AG04450 (cell line): ENCODE results near the gene KHDC4. TPM values are rescaled to one million over a fixed set of nuclear protein-coding genes. Genes with fewer than 3 reads are reported as not detected.
A peak's percentile ranks its signal among the peaks of the same experiment; 100 is the strongest.

Experiments
- CTCF ChIA-PET: fragments of 300-600, 350-600 bp; formaldehyde crosslinking; extraction: SDS; loops from one replicate; lab custom pipeline; 2022; ENCODE audit warnings: antibody characterized with exemption, inconsistent platforms; lab: Charles Lee
- POLR2A ChIA-PET: fragments of 350-600 bp; formaldehyde crosslinking; extraction: SDS; loops from one replicate; lab custom pipeline; 2021; ENCODE audit warnings: antibody characterized with exemption, inconsistent platforms; lab: Yijun Ruan, JAX
- DNase-seq: peaks from one replicate; pipeline ENCODE4 v3.0.0-alpha.2; 2011; ENCODE audit warnings: low read depth, low spot score
- H3K27ac ChIP-seq: one replicate; pipeline ENCODE4 v1.5.1; 2012; ENCODE audit warnings: low read depth, low read length, control low read depth
- H3K27me3 ChIP-seq: one replicate; pipeline ENCODE4 v1.6.0; 2012; ENCODE audit warnings: low read length; ENCODE audit not compliant: control insufficient read depth, insufficient read depth
- H3K4me3 ChIP-seq: 2 replicates; pipeline ENCODE4 v1.5.1; 2011; ENCODE audit warnings: mild to moderate bottlenecking, low read depth, low read length, control low read depth
- H3K9me3 ChIP-seq: 2 replicates; pipeline ENCODE4 v1.5.1; 2012; ENCODE audit warnings: low read length; ENCODE audit not compliant: control insufficient read depth, insufficient read depth
- polyA plus RNA-seq: library from polyadenylated mRNA; depleted of rRNA; stranded (reverse); fragments of >200 nt; gene quantifications from 2 replicates; pipeline ENCODE4 v1.2.3, GENCODE V29; 2011
- TF ChIP-seq, protein P1 (sequence below): IDR thresholded peaks from 2 replicates; pipeline ENCODE4 v1.5.1; 2011; ENCODE audit warnings: low read depth, low read length, control low read depth, inconsistent platforms

KHDC4 gene
- polyA plus RNA-seq, 1 experiment = 39.0 TPM

DNA sequence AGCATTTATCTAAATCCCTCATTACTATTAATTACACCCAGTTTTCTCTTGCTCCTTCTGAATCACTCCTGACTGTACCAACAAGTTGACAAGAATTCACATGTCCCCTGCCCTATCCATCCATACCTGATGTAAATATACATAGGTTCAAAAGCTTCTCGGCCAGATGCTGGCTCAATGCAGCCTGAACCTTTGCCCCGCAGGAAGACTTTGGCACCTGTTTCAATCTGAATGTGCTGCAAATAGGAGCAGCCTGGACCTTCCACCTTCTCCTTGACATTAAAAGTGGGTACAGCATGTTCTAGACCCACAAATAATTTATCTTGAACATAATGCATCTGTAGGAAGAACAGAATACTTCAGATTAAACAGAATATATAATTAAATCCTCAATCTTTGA is 8.7 kb downstream of the KHDC4 start:
- TF ChIP-seq, protein P1, sequence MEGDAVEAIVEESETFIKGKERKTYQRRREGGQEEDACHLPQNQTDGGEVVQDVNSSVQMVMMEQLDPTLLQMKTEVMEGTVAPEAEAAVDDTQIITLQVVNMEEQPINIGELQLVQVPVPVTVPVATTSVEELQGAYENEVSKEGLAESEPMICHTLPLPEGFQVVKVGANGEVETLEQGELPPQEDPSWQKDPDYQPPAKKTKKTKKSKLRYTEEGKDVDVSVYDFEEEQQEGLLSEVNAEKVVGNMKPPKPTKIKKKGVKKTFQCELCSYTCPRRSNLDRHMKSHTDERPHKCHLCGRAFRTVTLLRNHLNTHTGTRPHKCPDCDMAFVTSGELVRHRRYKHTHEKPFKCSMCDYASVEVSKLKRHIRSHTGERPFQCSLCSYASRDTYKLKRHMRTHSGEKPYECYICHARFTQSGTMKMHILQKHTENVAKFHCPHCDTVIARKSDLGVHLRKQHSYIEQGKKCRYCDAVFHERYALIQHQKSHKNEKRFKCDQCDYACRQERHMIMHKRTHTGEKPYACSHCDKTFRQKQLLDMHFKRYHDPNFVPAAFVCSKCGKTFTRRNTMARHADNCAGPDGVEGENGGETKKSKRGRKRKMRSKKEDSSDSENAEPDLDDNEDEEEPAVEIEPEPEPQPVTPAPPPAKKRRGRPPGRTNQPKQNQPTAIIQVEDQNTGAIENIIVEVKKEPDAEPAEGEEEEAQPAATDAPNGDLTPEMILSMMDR = no peak
- ChIA-PET CTCF (no interaction called here), POLR2A (interaction anchor here (0.7 kb wide), 1 partner anchor 31 kb away, joined by 4 read pairs; no protein-coding TSS in a partner anchor)
- no peak overlapping the region for H3K4me3 ChIP-seq
- no peaks in the 10 kb centered on the region for H3K27me3 ChIP-seq
- no peaks in the 10 kb centered on the region for H3K9me3 ChIP-seq
- H3K27ac ChIP-seq = no peak overlapping the region
- DNase-seq = no peak

DNA sequence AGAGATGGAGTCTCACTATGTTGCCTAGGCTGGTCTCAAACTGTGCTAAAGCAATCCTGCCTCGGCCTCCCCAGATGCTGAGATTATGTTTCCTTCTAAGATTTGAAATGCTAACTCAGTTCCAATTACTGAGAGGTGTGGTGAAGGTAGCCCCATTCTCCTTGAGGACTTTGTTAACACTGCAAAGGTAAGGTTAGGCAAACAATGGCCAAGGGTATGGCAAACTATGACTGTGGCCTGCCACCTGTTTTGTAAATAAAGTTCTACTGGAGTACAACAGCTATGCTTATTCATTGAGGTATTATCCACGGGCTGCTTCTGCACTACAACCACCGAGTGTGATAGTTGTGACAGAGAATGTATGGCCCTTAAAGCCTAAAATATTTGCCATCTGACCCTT is 13.5 kb downstream of the KHDC4 start:
- CTCF ChIA-PET = no interaction called here
- POLR2A ChIA-PET = no interaction called here
- TF ChIP-seq, protein P1 = no peak
- Histone ChIP-seq H3K27ac (no peak overlapping the region), H3K4me3 (no peak overlapping the region), H3K9me3 (no peaks in the 10 kb centered on the region), H3K27me3 (no peaks in the 10 kb centered on the region)
- DNase-seq = no peak

DNA sequence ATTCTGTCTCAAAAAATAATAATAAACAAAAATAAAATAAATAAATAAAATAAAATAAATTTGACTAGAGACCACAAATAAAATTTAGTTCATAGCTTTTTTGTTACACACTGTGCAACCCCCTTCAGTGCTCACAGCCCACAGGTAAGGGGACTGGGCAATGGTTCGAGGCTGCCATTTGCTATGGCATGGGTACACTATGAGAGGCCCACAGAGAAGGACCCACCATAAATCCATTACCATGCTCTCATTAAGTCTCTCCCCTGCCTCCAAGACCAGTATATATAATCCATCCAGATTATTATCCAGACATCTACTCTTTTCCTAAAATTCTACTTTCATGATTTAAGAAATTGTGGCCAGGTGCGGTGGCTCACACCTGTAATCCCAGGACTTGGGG is 14.4 kb downstream of the KHDC4 start:
- Histone ChIP-seq H3K9me3 (no peaks in the 10 kb centered on the region), H3K27ac (no peak overlapping the region), H3K27me3 (no peaks in the 10 kb centered on the region), H3K4me3 (no peak overlapping the region)
- ChIA-PET POLR2A (no interaction called here), CTCF (no interaction called here)
- TF ChIP-seq, protein P1 = no peak
- DNase-seq = no peak

DNA sequence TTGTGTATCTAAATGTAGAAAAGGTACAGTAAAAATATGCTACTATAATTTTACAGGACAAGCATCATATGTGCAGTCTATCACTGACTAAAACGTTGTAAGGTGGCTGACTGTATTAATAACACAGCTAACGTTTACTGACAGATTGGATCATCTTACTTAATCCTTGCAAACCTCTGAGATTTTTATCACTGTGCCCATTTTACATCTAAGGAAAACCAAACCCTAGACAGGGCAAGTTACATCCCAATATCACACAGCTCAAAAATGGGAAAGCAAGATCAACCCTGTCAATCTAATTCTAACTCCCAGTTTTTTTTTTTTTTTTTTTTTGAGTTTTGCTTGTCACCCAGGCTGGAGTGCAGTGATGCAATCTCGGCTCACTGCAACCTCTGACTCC is 15.6 kb downstream of the KHDC4 start:
- Histone ChIP-seq H3K4me3 (no peak overlapping the region), H3K27ac (no peak overlapping the region), H3K27me3 (no peaks in the 10 kb centered on the region), H3K9me3 (no peaks in the 10 kb centered on the region)
- DNase-seq = no peak
- ChIA-PET CTCF (interaction anchor here (0.6 kb wide), 1 partner anchor 15 kb away, joined by 6 read pairs; no protein-coding TSS in a partner anchor), POLR2A (interaction anchor here (0.7 kb wide), 1 partner anchor 9 kb away, joined by 7 read pairs; no protein-coding TSS in a partner anchor)
- TF ChIP-seq, protein P1 = no peak

DNA sequence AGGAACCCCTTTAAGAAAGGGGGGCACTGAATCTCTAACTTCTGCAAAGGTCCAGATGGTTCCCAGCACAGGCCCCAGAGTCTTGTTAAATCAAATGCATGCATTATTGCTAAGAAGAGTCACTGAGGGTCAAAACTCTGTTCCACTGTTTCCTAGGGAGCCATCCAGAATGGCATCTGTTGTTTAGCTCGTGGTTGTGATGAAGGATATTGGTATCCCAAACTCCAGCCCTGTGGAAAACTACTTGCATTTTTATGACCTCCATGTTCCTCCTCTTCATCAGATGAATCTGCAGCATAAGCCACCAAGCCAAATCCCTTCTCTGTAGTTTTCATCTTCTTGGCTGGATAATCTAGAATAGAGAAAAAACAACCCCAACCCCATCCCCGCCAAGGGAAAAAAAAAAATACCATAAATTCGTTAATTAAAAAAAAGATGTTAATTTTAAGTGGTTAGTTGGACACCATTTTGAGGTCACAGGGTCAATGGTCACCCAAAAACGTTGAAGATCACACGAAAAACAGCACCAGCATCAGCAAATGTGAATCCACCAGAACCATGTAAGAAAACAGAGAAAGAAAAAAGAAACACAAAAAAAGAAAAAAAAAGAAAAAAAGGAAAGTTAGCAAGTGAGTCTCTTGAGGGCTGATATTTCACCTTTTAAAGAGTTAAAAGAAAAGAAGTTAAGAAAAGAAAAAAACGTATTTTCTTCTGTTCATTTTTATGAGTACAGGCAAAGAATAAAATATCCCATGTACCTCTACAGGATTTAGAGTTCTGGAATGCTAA is 20.1 kb downstream of the KHDC4 start:
- ChIA-PET CTCF (no interaction called here), POLR2A (no interaction called here)
- DNase-seq = peak; percentile 43
- Histone ChIP-seq H3K27ac (peak overlapping the region; percentile 63), H3K9me3 (no peaks in the 10 kb centered on the region), H3K27me3 (no peaks in the 10 kb centered on the region), H3K4me3 (no peak overlapping the region)
- TF ChIP-seq, protein P1 = no peak
